GM12892 (cell line): Measurements from ENCODE around the gene LGALS9. TPM values are rescaled to one million over a fixed set of nuclear protein-coding genes. Genes with fewer than 3 reads are reported as not detected.

Experiments used
- DNase-seq: peaks from one replicate; pipeline ENCODE4 v3.0.0; 2011; ENCODE audit not compliant: insufficient read length
- FAIRE-seq: peaks from 2 replicates; lab custom pipeline; 2011; peaks lifted over from hg19 to GRCh38; lab: Jason Lieb, UNC
- POLR2A ChIP-seq: IDR thresholded peaks from 2 replicates; pipeline ENCODE4 v1.6.1; 2011; ENCODE audit warnings: low read depth, low read length, control low read depth
- POLR2AphosphoS5 ChIP-seq: IDR thresholded peaks from 2 replicates; pipeline ENCODE4 v1.6.1; 2011; ENCODE audit warnings: low read depth, low read length, control low read depth
- TAF1 ChIP-seq: IDR thresholded peaks from 2 replicates; pipeline ENCODE4 v1.6.1; 2011; ENCODE audit warnings: low read depth, mild to moderate bottlenecking, control low read depth, low read length, borderline replicate concordance
- polyA plus RNA-seq: library from polyadenylated mRNA; unstranded; fragments of >200 nt; gene quantifications from one replicate; pipeline ENCODE4 v1.2.1, GENCODE V29; 2012; ENCODE audit warnings: missing spikeins, inconsistent platforms; ENCODE audit not compliant: missing spikeins

Gene LGALS9
- polyA plus RNA-seq = 125 TPM

- TF ChIP-seq TAF1 (0 out of 2 replicates have a peak, but pooled peaks have one; percentile 24), POLR2AphosphoS5 (0 out of 2 replicates have a peak, but pooled peaks have one; percentile 22), POLR2A (peak; percentile 68)
- DNase-seq = no peak
- FAIRE-seq = peak; percentile 62
Observed at GRCh38 chr17:27630607-27631410, at the start of gene LGALS9. TSS of gene LGALS9 (plus strand) at chr17:27631188. CDS start at chr17:27631266, 78 bp downstream.

- TF ChIP-seq TAF1 (no peak), POLR2A (no peak), POLR2AphosphoS5 (no peak)
- FAIRE-seq = no peak
- no peak for DNase-seq
Observed at GRCh38 chr17:27582696-27583095, 48.3 kb upstream of the LGALS9 start.

GRCh38 chr17:27585153-27585681 lies 45.8 kb upstream of the LGALS9 start:
- TF ChIP-seq POLR2AphosphoS5 = no peak
- TF ChIP-seq TAF1 = no peak
- TF ChIP-seq POLR2A = no peak
- FAIRE-seq (no peak), DNase-seq (no peak)

GRCh38 chr17:27585792-27586191 lies 45.2 kb upstream of the LGALS9 start:
- DNase-seq (no peak), FAIRE-seq (no peak)
- TF ChIP-seq POLR2A (no peak), TAF1 (no peak), POLR2AphosphoS5 (no peak)

GRCh38 chr17:27586203-27586721 lies 44.7 kb upstream of the LGALS9 start:
- FAIRE-seq (no peak), DNase-seq (no peak)
- TF ChIP-seq POLR2AphosphoS5 (no peak), POLR2A (no peak), TAF1 (no peak)

GRCh38 chr17:27588354-27588753 lies 42.6 kb upstream of the LGALS9 start:
- FAIRE-seq (no peak), DNase-seq (no peak)
- no peak for TF ChIP-seq TAF1
- no peak for TF ChIP-seq POLR2A
- no peak for TF ChIP-seq POLR2AphosphoS5

GRCh38 chr17:27590864-27591263 lies 40.1 kb upstream of the LGALS9 start:
- no peak for TF ChIP-seq TAF1
- TF ChIP-seq POLR2AphosphoS5 = no peak
- no peak for TF ChIP-seq POLR2A
- no peak for DNase-seq
- peak; percentile 9 for FAIRE-seq

- TF ChIP-seq POLR2AphosphoS5 = no peak
- no peak for TF ChIP-seq TAF1
- TF ChIP-seq POLR2A = no peak
- FAIRE-seq = no peak
- DNase-seq = no peak
Observed at GRCh38 chr17:27591986-27592385, 39.0 kb upstream of the LGALS9 start.

GRCh38 chr17:27593232-27593856 lies 37.6 kb upstream of the LGALS9 start:
- FAIRE-seq (no peak), DNase-seq (no peak)
- TF ChIP-seq POLR2AphosphoS5 (no peak), POLR2A (no peak), TAF1 (no peak)

GRCh38 chr17:27593857-27594255 lies 37.1 kb upstream of the LGALS9 start:
- TF ChIP-seq POLR2AphosphoS5 = no peak
- TF ChIP-seq TAF1 = no peak
- no peak for TF ChIP-seq POLR2A
- FAIRE-seq = no peak
- no peak for DNase-seq

GRCh38 chr17:27595208-27595607 lies 35.8 kb upstream of the LGALS9 start:
- FAIRE-seq (no peak), DNase-seq (no peak)
- TF ChIP-seq TAF1 (no peak), POLR2A (no peak), POLR2AphosphoS5 (no peak)

GRCh38 chr17:27596096-27596495 lies 34.9 kb upstream of the LGALS9 start:
- FAIRE-seq = no peak

More at GRCh38 chr17:27596096-27596495, 34.9 kb upstream of the LGALS9 start:
- DNase-seq = no peak
- TF ChIP-seq POLR2AphosphoS5 = no peak
- TF ChIP-seq TAF1 = no peak
- TF ChIP-seq POLR2A = no peak
